HEK293 (cell line): ENCODE data around the gene ARHGAP15.

Experiments used
- CTCF ChIA-PET: fragments of 350-600 bp; formaldehyde crosslinking; extraction: SDS; loops from one replicate; lab custom pipeline; 2021; ENCODE audit warnings: antibody characterized with exemption; lab: Yijun Ruan, JAX
- POLR2A ChIA-PET: fragments of 300-600 bp; formaldehyde crosslinking; extraction: SDS; loops from one replicate; lab custom pipeline; 2020; ENCODE audit warnings: antibody characterized with exemption, inconsistent platforms; lab: Yijun Ruan, JAX
- H3K27ac ChIP-seq: fragments of 200-500 bp; sonication (Bioruptor generic); 2 replicates; pipeline ENCODE4 v1.5.1; 2014; ENCODE audit warnings: low read depth, low read length, control low read depth, inconsistent platforms; ENCODE audit errors: extremely low read depth
- H3K36me3 ChIP-seq, 2 experiments: fragments of 200-500 bp in 1 of 2; sonication (Bioruptor generic) in 1 of 2; 1 replicate in 1 of 2; 2 replicates in 1 of 2; pipeline ENCODE4 v1.5.1; 2014 to 2017; ENCODE audit warnings: inconsistent platforms in 2 of 2, low read length in 2 of 2; ENCODE audit not compliant: control insufficient read depth in 2 of 2, insufficient read depth in 1 of 2
- H3K4me1 ChIP-seq: fragments of 200-500 bp; sonication (Bioruptor generic); 2 replicates; pipeline ENCODE4 v1.5.1; 2014; ENCODE audit warnings: mild to moderate bottlenecking, low read length, inconsistent platforms; ENCODE audit not compliant: control insufficient read depth, insufficient read depth
- H3K4me3 ChIP-seq: 2 replicates; pipeline ENCODE4 v1.5.1; 2011; ENCODE audit warnings: low read depth, mild to moderate bottlenecking, control low read depth, low read length, moderate library complexity
- H3K9me3 ChIP-seq: fragments of 200-500 bp; sonication (Bioruptor generic); 2 replicates; pipeline ENCODE4 v1.5.1; 2014; ENCODE audit warnings: low read depth, low read length, inconsistent platforms; ENCODE audit not compliant: control insufficient read depth, insufficient read depth
- BCL6B ChIP-seq: fragments of 450-650 bp; formaldehyde crosslinking; IDR thresholded peaks from 2 replicates; pipeline ENCODE4 v1.5.1; 2017; ENCODE audit warnings: missing biosample characterization, missing genetic modification characterization
- ELK4 ChIP-seq: IDR thresholded peaks from 2 replicates; pipeline ENCODE4 v1.6.1; 2011; ENCODE audit warnings: mild to moderate bottlenecking, low read depth, low read length, borderline replicate concordance
- KLF7 ChIP-seq: fragments of 450-650 bp; formaldehyde crosslinking; IDR thresholded peaks from 2 replicates; pipeline ENCODE4 v1.5.1; 2016; ENCODE audit warnings: missing biosample characterization, missing genetic modification characterization, borderline replicate concordance
- MEIS1 ChIP-seq: sonication (generic); formaldehyde crosslinking; IDR thresholded peaks from 2 replicates; pipeline ENCODE4 v1.8.1; 2022; ENCODE audit warnings: missing genetic modification reagents, mild to moderate bottlenecking, borderline replicate concordance
- PRDM10 ChIP-seq: fragments of 450-650 bp; formaldehyde crosslinking; IDR thresholded peaks from 2 replicates; pipeline ENCODE4 v1.5.1; 2016; ENCODE audit warnings: missing biosample characterization, missing genetic modification characterization
- ZBTB11 ChIP-seq: fragments of 450-650 bp; formaldehyde crosslinking; conservative IDR thresholded peaks from 2 replicates; pipeline ENCODE4 v1.5.1; 2016; ENCODE audit warnings: low read depth, missing biosample characterization, missing genetic modification characterization
- ZNF140 ChIP-seq: fragments of 450-650 bp; formaldehyde crosslinking; IDR thresholded peaks from 2 replicates; pipeline ENCODE4 v1.5.1; 2016; ENCODE audit warnings: missing biosample characterization, missing genetic modification characterization
- ZNF280D ChIP-seq: fragments of 450-650 bp; formaldehyde crosslinking; IDR thresholded peaks from 2 replicates; pipeline ENCODE4 v1.5.1; 2016; ENCODE audit warnings: missing biosample characterization, missing genetic modification characterization
- ZNF302 ChIP-seq: fragments of 450-650 bp; formaldehyde crosslinking; IDR thresholded peaks from 2 replicates; pipeline ENCODE4 v1.5.1; 2016; ENCODE audit warnings: missing biosample characterization, missing genetic modification characterization, low read depth
- ZNF549 ChIP-seq: fragments of 450-650 bp; IDR thresholded peaks from 2 replicates; pipeline ENCODE4 v1.5.1; 2018; ENCODE audit warnings: missing biosample characterization, missing genetic modification characterization, mild to moderate bottlenecking, inconsistent platforms, moderate library complexity
- ZNF658 ChIP-seq: fragments of 450-650 bp; formaldehyde crosslinking; IDR thresholded peaks from 2 replicates; pipeline ENCODE4; 2016; ENCODE audit warnings: missing biosample characterization, missing genetic modification characterization
- ZNF692 ChIP-seq: fragments of 450-650 bp; formaldehyde crosslinking; IDR thresholded peaks from 2 replicates; pipeline ENCODE4 v1.5.1; 2016; ENCODE audit warnings: missing biosample characterization, missing genetic modification characterization
- ZNF830 ChIP-seq: fragments of 450-650 bp; IDR thresholded peaks from 2 replicates; pipeline ENCODE4 v1.5.0; 2018; ENCODE audit warnings: missing biosample characterization, missing genetic modification characterization, low read depth, mild to moderate bottlenecking, moderate library complexity

ARHGAP15 gene

GRCh38 chr2:143297182-143297581, 168.0 kb downstream of the ARHGAP15 start:
- no peaks in the 10 kb centered on the region for H3K4me1 ChIP-seq
- no peaks in the 10 kb centered on the region for H3K9me3 ChIP-seq
- H3K27ac ChIP-seq = no peak overlapping the region
- CTCF ChIA-PET = interaction anchor here (1.2 to 1.5 kb wide), 2 partner anchors 11 to 13 kb away, joined by 3 to 8 read pairs; no protein-coding TSS in a partner anchor
- no peaks in the 10 kb centered on the region for H3K36me3 ChIP-seq
- TF ChIP-seq ZNF140 (no peak), ZNF830 (tag by site-specific recombination) (no peak), ZNF302 (tag by site-specific recombination) (no peak), ZNF658 (tag by site-specific recombination) (no peak), KLF7 (tag by site-specific recombination) (no peak), ZNF692 (tag by site-specific recombination) (no peak), ZNF549 (tag by site-specific recombination) (no peak), ZNF280D (no peak), ZBTB11 (no peak), ELK4 (no peak), MEIS1 (CRISPR knock-in tag) (no peak)
- TF ChIP-seq, all 188 proteins: peak for 0
- POLR2A ChIA-PET = no interaction called here
- H3K4me3 ChIP-seq = no peak overlapping the region

GRCh38 chr2:143300536-143300935, 171.3 kb downstream of the ARHGAP15 start:
- Histone ChIP-seq H3K9me3 (no peaks in the 10 kb centered on the region), H3K36me3 (no peaks in the 10 kb centered on the region), H3K4me1 (no peaks in the 10 kb centered on the region), H3K4me3 (no peak overlapping the region), H3K27ac (no peak overlapping the region)
- ChIA-PET POLR2A (no interaction called here), CTCF (interaction anchor here (1.2 kb wide), 1 partner anchor 16 kb away, joined by 4 read pairs; no protein-coding TSS in a partner anchor)
- TF ChIP-seq BCL6B (tag by site-specific recombination) = no peak
- TF ChIP-seq PRDM10 (tag by site-specific recombination) = 0 out of 2 replicates have a peak, but pooled peaks have one; percentile 23
